H9 (cell line): ENCODE data around the gene DCHS2. TPM values are rescaled to one million over a fixed set of nuclear protein-coding genes. Genes with fewer than 3 reads are reported as not detected.

Experiments used
- DNase-seq: peaks from one replicate; pipeline ENCODE4 v3.0.0-alpha.2; 2017
- H2AFZ ChIP-seq: one replicate; pipeline ENCODE4 v1.6.1; 2013; ENCODE audit warnings: mild to moderate bottlenecking, low read length, control low read depth, moderate library complexity
- H2AK5ac ChIP-seq: 2 replicates; pipeline ENCODE4 v1.6.1; 2013; ENCODE audit warnings: low read length, control low read depth, mixed read lengths; ENCODE audit not compliant: insufficient read length
- H2BK120ac ChIP-seq: one replicate; pipeline ENCODE4 v1.6.1; 2013; ENCODE audit warnings: low read depth, mild to moderate bottlenecking, low read length, control low read depth, inconsistent platforms; ENCODE audit not compliant: poor library complexity, severe bottlenecking
- H2BK12ac ChIP-seq: 2 replicates; pipeline ENCODE4 v1.6.1; 2013; ENCODE audit warnings: low read length, control low read depth, mixed read lengths, low read depth; ENCODE audit not compliant: insufficient read length
- H2BK15ac ChIP-seq: 2 replicates; pipeline ENCODE4 v1.6.1; 2013; ENCODE audit warnings: low read depth, low read length, control low read depth
- H2BK20ac ChIP-seq: one replicate; pipeline ENCODE4 v1.6.1; 2013; ENCODE audit warnings: low read depth, mild to moderate bottlenecking, low read length, control low read depth, inconsistent platforms; ENCODE audit not compliant: poor library complexity, severe bottlenecking
- H2BK5ac ChIP-seq: 2 replicates; pipeline ENCODE4 v1.6.1; 2013; ENCODE audit warnings: low read length, control low read depth, mixed read lengths; ENCODE audit not compliant: insufficient read length
- H3K14ac ChIP-seq: 2 replicates; pipeline ENCODE4 v1.6.1; 2013; ENCODE audit warnings: low read length, control low read depth; ENCODE audit not compliant: insufficient read depth
- H3K18ac ChIP-seq: 2 replicates; pipeline ENCODE4 v1.6.1; 2013; ENCODE audit warnings: low read depth, mild to moderate bottlenecking, mixed read lengths, low read length, control low read depth; ENCODE audit not compliant: insufficient read length
- H3K23ac ChIP-seq: 2 replicates; pipeline ENCODE4 v1.6.1; 2013; ENCODE audit warnings: low read length, control low read depth, mixed read lengths, low read depth; ENCODE audit not compliant: insufficient read length
- H3K23me2 ChIP-seq: 2 replicates; pipeline ENCODE4 v1.6.1; 2013; ENCODE audit warnings: low read depth, mild to moderate bottlenecking, mixed read lengths, low read length, control low read depth; ENCODE audit not compliant: insufficient read length, poor library complexity, severe bottlenecking
- H3K27ac ChIP-seq: 2 replicates; pipeline ENCODE4 v1.5.1; 2013; ENCODE audit warnings: low read length, control low read depth, mixed read lengths, low read depth; ENCODE audit not compliant: insufficient read length
- H3K27me3 ChIP-seq: 2 replicates; pipeline ENCODE4 v1.6.1; 2013; ENCODE audit warnings: low read length, control low read depth, inconsistent platforms; ENCODE audit not compliant: insufficient read depth
- H3K4ac ChIP-seq: 2 replicates; pipeline ENCODE4 v1.6.1; 2013; ENCODE audit warnings: low read depth, mild to moderate bottlenecking, control low read depth, inconsistent platforms, low read length, moderate library complexity
- H3K4me1 ChIP-seq: 2 replicates; pipeline ENCODE4 v1.6.1; 2013; ENCODE audit warnings: low read length, control low read depth, inconsistent platforms; ENCODE audit not compliant: insufficient read depth
- H3K4me2 ChIP-seq: 2 replicates; pipeline ENCODE4 v1.6.1; 2013; ENCODE audit warnings: low read length, control low read depth, mixed read lengths; ENCODE audit not compliant: insufficient read length, insufficient read depth
- H3K56ac ChIP-seq: 2 replicates; pipeline ENCODE4 v1.6.1; 2013; ENCODE audit warnings: low read depth, mild to moderate bottlenecking, mixed read lengths, low read length, control low read depth; ENCODE audit not compliant: insufficient read length
- H3K79me1 ChIP-seq: 2 replicates; pipeline ENCODE4 v1.6.1; 2013; ENCODE audit warnings: low read depth, mild to moderate bottlenecking, moderate library complexity, low read length, control low read depth, inconsistent platforms; ENCODE audit not compliant: insufficient read depth, poor library complexity, severe bottlenecking
- H3K79me2 ChIP-seq: 2 replicates; pipeline ENCODE4 v1.6.1; 2013; ENCODE audit warnings: low read length, control low read depth, inconsistent platforms; ENCODE audit not compliant: insufficient read depth
- H3K9ac ChIP-seq: 2 replicates; pipeline ENCODE4 v1.6.1; 2013; ENCODE audit warnings: low read length, control low read depth, mixed read lengths; ENCODE audit not compliant: insufficient read length; ENCODE audit errors: extremely low read depth
- H3K9me3 ChIP-seq: one replicate; pipeline ENCODE4 v1.6.1; 2013; ENCODE audit warnings: low read depth, low read length, inconsistent platforms; ENCODE audit not compliant: control insufficient read depth
- H3T11ph ChIP-seq: one replicate; pipeline ENCODE4 v1.6.1; 2013; ENCODE audit warnings: mild to moderate bottlenecking, low read length, control low read depth, inconsistent platforms
- H4K20me1 ChIP-seq: one replicate; pipeline ENCODE4 v1.6.1; 2013; ENCODE audit not compliant: control insufficient read depth, insufficient read length, insufficient read depth
- H4K5ac ChIP-seq: 2 replicates; pipeline ENCODE4 v1.6.1; 2013; ENCODE audit warnings: low read depth, mild to moderate bottlenecking, mixed read lengths, low read length, control low read depth; ENCODE audit not compliant: insufficient read length
- H4K8ac ChIP-seq: replicated peaks from 2 replicates; pipeline ENCODE4 v1.6.1; 2013; ENCODE audit warnings: low read length, control low read depth, mixed read lengths, low read depth; ENCODE audit not compliant: insufficient read length
- H4K91ac ChIP-seq: 2 replicates; pipeline ENCODE4 v1.6.1; 2013; ENCODE audit warnings: low read depth, mild to moderate bottlenecking, moderate library complexity, mixed read lengths, low read length, control low read depth; ENCODE audit not compliant: insufficient read length
- H3K27ac Mint-ChIP-seq, 3 experiments: 2 replicates in 2 of 3; 3 replicates in 1 of 3; pipeline ENCODE4 v1.8.0; 2020 to 2021; ENCODE audit warnings: mixed read lengths in 3 of 3, mild to moderate bottlenecking in 1 of 3, moderate library complexity in 1 of 3
- H3K27me3 Mint-ChIP-seq: 2 replicates; pipeline ENCODE4 v1.8.0; 2021; ENCODE audit warnings: low read depth, mild to moderate bottlenecking, moderate library complexity, mixed read lengths
- H3K36me3 Mint-ChIP-seq, 3 experiments: 2 replicates in 2 of 3; 3 replicates in 1 of 3; pipeline ENCODE4 v1.8.0; 2020 to 2021; ENCODE audit warnings: low read depth in 3 of 3, mixed read lengths in 3 of 3; ENCODE audit not compliant: insufficient read depth in 1 of 3
- H3K4me1 Mint-ChIP-seq, 2 experiments: 2 replicates each; pipeline ENCODE4 v1.8.0; 2020; ENCODE audit warnings: mixed read lengths in 2 of 2
- H3K4me3 Mint-ChIP-seq, 2 experiments: 2 replicates in 1 of 2; 3 replicates in 1 of 2; pipeline ENCODE4 v1.8.0; 2020 to 2021; ENCODE audit warnings: mild to moderate bottlenecking in 2 of 2, mixed read lengths in 2 of 2, moderate library complexity in 1 of 2
- H3K9me3 Mint-ChIP-seq, 2 experiments: 2 replicates in 1 of 2; 3 replicates in 1 of 2; pipeline ENCODE4 v1.8.0; 2020; ENCODE audit warnings: mild to moderate bottlenecking in 2 of 2, mixed read lengths in 2 of 2, moderate library complexity in 1 of 2
- CTCF ChIP-seq: fragments of 200-600 bp; sonication (generic); conservative IDR thresholded peaks from 3 replicates; pipeline ENCODE4 v1.8.0; 2021; ENCODE audit warnings: antibody characterized with exemption, mild to moderate bottlenecking
- WGBS: extraction: QIAGEN DNeasy Blood & Tissue Kit; methylation state at CpG from one replicate; pipeline ENCODE4 v1.1.7; 2013; ENCODE audit warnings: missing lambda C conversion rate, low lambda C conversion rate, mixed read lengths; ENCODE audit not compliant: insufficient read length; ENCODE audit errors: extremely low coverage; 5-methylcytosine and 5-hydroxymethylcytosine counted together
- total RNA-seq: library from RNA; stranded (reverse); gene quantifications from 2 replicates; pipeline ENCODE4 v1.2.1, GENCODE V29; 2021

The DCHS2 gene
- total RNA-seq, 1 experiment from 2014 or later, result 0.57 TPM

- DNase-seq, result no peak
- Histone ChIP-seq H3K79me2 (no peaks in the 10 kb centered on the region), H3K4me2 (no peak overlapping the region), H3K18ac (no peak overlapping the region), H4K5ac (no peak overlapping the region), H3T11ph (no peak overlapping the region), H3K27ac (no peak overlapping the region), H2BK20ac (no peak overlapping the region), H3K23ac (no peak overlapping the region), H3K9me3 (no peaks in the 10 kb centered on the region), H2AFZ (no peak overlapping the region), H4K20me1 (no peaks in the 10 kb centered on the region), H3K4ac (no peak overlapping the region), H2BK5ac (no peak overlapping the region), H3K79me1 (no peaks in the 10 kb centered on the region), H2BK120ac (no peak overlapping the region), H3K23me2 (no peaks in the 10 kb centered on the region), H3K4me1 (no peaks in the 10 kb centered on the region; the same call in 1 of the 2 replicates), H3K14ac (no peak overlapping the region), H3K9ac (no peak overlapping the region), H2BK12ac (no peak overlapping the region), H4K8ac (no peak overlapping the region), H2BK15ac (no peak overlapping the region), H2AK5ac (no peak overlapping the region), H4K91ac (no peak overlapping the region), H3K27me3 (no peaks in the 10 kb centered on the region), H3K56ac (no peak overlapping the region)
- Mint-ChIP-seq H3K4me1 (peaks cover 12 to 13% of the 10 kb centered on the region in 2 experiments), H3K27ac (no peak overlapping the region), H3K4me3 (no peak overlapping the region), H3K36me3 (no peaks in the 10 kb centered on the region), H3K27me3 (no peaks in the 10 kb centered on the region; the same call in 1 of the 2 replicates), H3K9me3 (no peaks in the 10 kb centered on the region)
- WGBS, result no CpG with 5 or more reads among the region's 2 CpGs
- TF ChIP-seq CTCF, result no peak
Observed at GRCh38 chr4:154230091-154230490, 261.5 kb downstream of the DCHS2 start.
